Osteoblast (primary cell): ENCODE results near the gene ACAD8. TPM values are rescaled to one million over a fixed set of nuclear protein-coding genes. Genes with fewer than 3 reads are reported as not detected.

ENCODE experiments used
- DNase-seq: peaks from one replicate; pipeline ENCODE4 v3.0.0; 2011; ENCODE audit warnings: low spot score, mixed read lengths; ENCODE audit not compliant: insufficient read length; ENCODE audit errors: missing footprints
- H2AFZ ChIP-seq: 2 replicates; pipeline ENCODE4 v1.6.0; 2011; ENCODE audit warnings: mild to moderate bottlenecking, low read length
- H3K27ac ChIP-seq: 2 replicates; pipeline ENCODE4 v1.5.1; 2011; ENCODE audit warnings: mild to moderate bottlenecking, low read depth, low read length, moderate library complexity
- H3K27me3 ChIP-seq: 2 replicates; pipeline ENCODE4 v1.6.0; 2012; ENCODE audit warnings: mild to moderate bottlenecking, control low read depth, inconsistent platforms, low read length, moderate library complexity; ENCODE audit not compliant: insufficient read depth
- H3K36me3 ChIP-seq: 2 replicates; pipeline ENCODE4 v1.5.1; 2011; ENCODE audit warnings: mild to moderate bottlenecking, low read length, control low read depth, moderate library complexity; ENCODE audit not compliant: insufficient read depth
- H3K4me1 ChIP-seq: 2 replicates; pipeline ENCODE4 v1.5.1; 2011; ENCODE audit warnings: mild to moderate bottlenecking, low read length, control low read depth, moderate library complexity; ENCODE audit not compliant: insufficient read depth
- H3K4me2 ChIP-seq: 2 replicates; pipeline ENCODE4 v1.6.0; 2011; ENCODE audit warnings: mild to moderate bottlenecking, low read length; ENCODE audit not compliant: insufficient read depth
- H3K4me3 ChIP-seq: fragments of 200-600 bp; sonication (generic); 3 replicates; pipeline ENCODE4 v1.5.1; 2012; ENCODE audit warnings: mild to moderate bottlenecking, low read length, inconsistent platforms; ENCODE audit not compliant: insufficient read depth
- H3K79me2 ChIP-seq: 2 replicates; pipeline ENCODE4 v1.6.0; 2012; ENCODE audit warnings: mild to moderate bottlenecking, low read length, control low read depth, inconsistent platforms; ENCODE audit not compliant: insufficient read depth
- H3K9me3 ChIP-seq: 2 replicates; pipeline ENCODE4 v1.5.1; 2011; ENCODE audit warnings: low read depth, low read length, control low read depth
- H4K20me1 ChIP-seq: 2 replicates; pipeline ENCODE4 v1.6.0; 2012; ENCODE audit warnings: mild to moderate bottlenecking, low read length, control low read depth; ENCODE audit not compliant: insufficient read depth
- total RNA-seq: library from RNA; depleted of rRNA; stranded (reverse); fragments of >200 nt; gene quantifications from 2 replicates; pipeline ENCODE4 v1.2.3, GENCODE V29; 2012
- TF ChIP-seq, protein P1 (sequence below): IDR thresholded peaks from 2 replicates; pipeline ENCODE4 v1.5.1; 2011; ENCODE audit warnings: mild to moderate bottlenecking, low read depth, low read length, moderate library complexity; ENCODE audit errors: extremely low read depth

ACAD8 gene
- total RNA-seq, 1 donor = 17.7 TPM

DNA sequence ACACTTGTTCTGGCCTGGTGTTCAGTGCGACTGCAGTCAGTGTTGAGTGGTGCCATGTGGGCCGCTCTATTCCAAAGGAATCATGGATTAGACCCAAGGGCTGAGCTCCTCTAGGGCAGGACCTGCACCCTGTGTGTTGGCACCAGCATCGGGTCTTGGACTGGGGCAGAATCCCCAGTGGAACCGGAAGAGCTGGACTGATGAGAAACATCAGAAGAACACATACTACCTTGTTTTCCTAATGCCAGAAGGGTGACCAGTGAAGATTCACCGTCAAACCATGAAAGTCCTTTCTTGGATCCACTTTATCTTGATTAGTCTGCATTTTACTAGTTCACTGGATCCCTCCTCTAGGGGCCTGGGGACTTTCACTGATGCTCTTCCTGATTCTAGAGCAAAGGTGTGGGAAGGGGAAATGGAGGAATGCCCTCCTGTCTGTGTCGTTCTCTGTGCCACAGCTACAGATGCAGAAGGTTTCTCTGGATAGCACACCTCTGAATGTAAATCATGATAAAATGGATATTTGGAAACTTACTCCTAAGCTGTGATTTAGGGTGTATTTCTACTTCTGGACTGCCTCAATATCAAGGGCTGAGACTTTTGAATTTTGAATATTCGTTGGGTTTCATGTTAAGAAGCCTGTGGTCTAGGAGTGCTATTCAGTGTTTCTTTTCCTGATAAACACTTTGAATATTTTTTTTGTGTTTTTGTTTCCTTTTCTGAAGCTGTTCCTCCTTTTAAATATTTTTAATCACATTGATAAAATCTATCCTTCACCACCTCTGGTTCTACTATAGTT, 11.8 kb downstream of the ACAD8 start:
- peaks cover 11% of the 10 kb centered on the region for H3K4me1 ChIP-seq
- TF ChIP-seq, protein P1, sequence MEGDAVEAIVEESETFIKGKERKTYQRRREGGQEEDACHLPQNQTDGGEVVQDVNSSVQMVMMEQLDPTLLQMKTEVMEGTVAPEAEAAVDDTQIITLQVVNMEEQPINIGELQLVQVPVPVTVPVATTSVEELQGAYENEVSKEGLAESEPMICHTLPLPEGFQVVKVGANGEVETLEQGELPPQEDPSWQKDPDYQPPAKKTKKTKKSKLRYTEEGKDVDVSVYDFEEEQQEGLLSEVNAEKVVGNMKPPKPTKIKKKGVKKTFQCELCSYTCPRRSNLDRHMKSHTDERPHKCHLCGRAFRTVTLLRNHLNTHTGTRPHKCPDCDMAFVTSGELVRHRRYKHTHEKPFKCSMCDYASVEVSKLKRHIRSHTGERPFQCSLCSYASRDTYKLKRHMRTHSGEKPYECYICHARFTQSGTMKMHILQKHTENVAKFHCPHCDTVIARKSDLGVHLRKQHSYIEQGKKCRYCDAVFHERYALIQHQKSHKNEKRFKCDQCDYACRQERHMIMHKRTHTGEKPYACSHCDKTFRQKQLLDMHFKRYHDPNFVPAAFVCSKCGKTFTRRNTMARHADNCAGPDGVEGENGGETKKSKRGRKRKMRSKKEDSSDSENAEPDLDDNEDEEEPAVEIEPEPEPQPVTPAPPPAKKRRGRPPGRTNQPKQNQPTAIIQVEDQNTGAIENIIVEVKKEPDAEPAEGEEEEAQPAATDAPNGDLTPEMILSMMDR = no peak

DNA sequence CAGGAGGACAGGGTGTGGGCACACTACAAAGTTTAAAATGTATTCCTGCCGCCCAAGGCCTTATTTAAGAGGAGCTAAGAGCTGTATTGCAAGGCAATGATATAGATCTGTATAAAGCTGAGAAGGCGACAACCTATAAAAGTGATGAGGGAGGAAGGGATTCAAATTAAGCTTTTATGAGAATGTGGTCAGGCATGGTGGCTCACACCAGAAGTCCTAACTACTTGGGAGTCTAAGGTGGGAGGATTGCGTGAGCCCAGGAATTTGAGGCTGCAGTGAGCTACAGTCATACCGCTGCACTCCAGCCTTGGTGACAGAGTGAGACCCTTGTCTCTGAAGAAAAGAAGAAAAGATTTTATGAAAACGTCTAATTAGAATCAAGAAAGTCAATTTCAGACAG, 13.1 kb downstream of the ACAD8 start:
- H2AFZ ChIP-seq = no peak overlapping the region
- peaks cover 10% of the 10 kb centered on the region for H3K36me3 ChIP-seq
- peak overlapping the region; percentile 23 for H3K27ac ChIP-seq
- H3K27me3 ChIP-seq = peaks cover 3% of the 10 kb centered on the region
- H3K9me3 ChIP-seq = no peaks in the 10 kb centered on the region
- H3K4me3 ChIP-seq = peak overlapping the region; percentile 2
- H3K4me1 ChIP-seq = peaks cover 11% of the 10 kb centered on the region
- peak overlapping the region; percentile 70 for H3K4me2 ChIP-seq
- H4K20me1 ChIP-seq = no peaks in the 10 kb centered on the region
- H3K79me2 ChIP-seq = no peaks in the 10 kb centered on the region
- TF ChIP-seq, protein P1 = no peak
- no peak for DNase-seq

More for the DNA sequence above, 11.8 kb downstream of the ACAD8 start:
- Histone ChIP-seq H3K4me2 (no peak overlapping the region), H3K27ac (no peak overlapping the region), H3K4me3 (no peak overlapping the region), H2AFZ (no peak overlapping the region), H3K27me3 (peaks cover 3% of the 10 kb centered on the region), H3K9me3 (no peaks in the 10 kb centered on the region), H3K36me3 (peaks cover 15% of the 10 kb centered on the region), H3K79me2 (no peaks in the 10 kb centered on the region), H4K20me1 (no peaks in the 10 kb centered on the region)
- no peak for DNase-seq

DNA sequence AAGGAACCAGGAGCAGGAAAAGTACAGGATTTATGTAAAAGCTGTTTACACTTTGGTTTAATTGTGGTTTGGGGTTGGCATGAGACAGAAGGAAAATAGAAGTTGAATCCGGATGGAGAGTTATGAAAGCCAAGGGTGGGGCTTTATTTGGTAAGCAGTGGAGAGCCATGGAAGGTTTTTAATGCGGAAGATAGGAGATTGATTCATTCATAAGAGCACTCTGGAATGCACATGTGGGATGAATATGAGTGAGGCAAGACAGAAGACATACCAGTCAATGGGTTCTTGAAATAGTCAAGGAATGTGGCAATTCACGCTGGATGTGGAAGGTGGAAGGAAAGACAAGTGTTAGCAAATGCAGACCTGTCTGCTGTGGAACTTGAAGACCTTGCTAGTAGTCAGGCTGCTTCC, 13.5 kb downstream of the ACAD8 start:
- Histone ChIP-seq H3K27me3 (peaks cover 3% of the 10 kb centered on the region), H3K4me1 (peaks cover 11% of the 10 kb centered on the region), H3K9me3 (no peaks in the 10 kb centered on the region), H3K4me3 (peak overlapping the region; percentile 2), H3K27ac (peak overlapping the region; percentile 23), H2AFZ (no peak overlapping the region), H4K20me1 (no peaks in the 10 kb centered on the region), H3K36me3 (peaks cover 7% of the 10 kb centered on the region), H3K4me2 (peak overlapping the region; percentile 70), H3K79me2 (no peaks in the 10 kb centered on the region)
- peak; percentile 91 for DNase-seq
- TF ChIP-seq, protein P1 = no peak

DNA sequence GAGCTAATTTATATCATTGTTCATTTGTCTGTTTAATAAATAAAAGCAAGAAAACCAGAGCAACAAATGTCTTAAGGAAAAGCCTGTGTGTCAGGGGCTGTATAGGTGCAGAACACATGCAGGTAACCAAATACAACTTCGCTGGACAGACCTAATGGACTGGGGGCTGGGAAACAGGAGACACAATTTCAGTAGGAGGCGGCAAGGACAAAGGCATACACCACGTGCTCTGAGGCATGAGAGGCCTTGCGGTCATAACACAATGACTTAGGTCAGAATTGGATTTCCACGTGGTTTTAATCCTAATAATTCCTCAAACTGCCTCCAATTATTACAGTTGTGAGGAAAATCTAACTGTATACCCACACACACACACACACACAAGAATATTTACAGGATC, 14.1 kb downstream of the ACAD8 start:
- Histone ChIP-seq H3K27ac (no peak overlapping the region), H3K36me3 (peaks cover 5% of the 10 kb centered on the region), H3K4me3 (no peak overlapping the region), H2AFZ (no peak overlapping the region), H4K20me1 (no peaks in the 10 kb centered on the region), H3K4me2 (no peak overlapping the region), H3K27me3 (peaks cover 6% of the 10 kb centered on the region), H3K9me3 (no peaks in the 10 kb centered on the region), H3K79me2 (no peaks in the 10 kb centered on the region), H3K4me1 (peaks cover 11% of the 10 kb centered on the region)
- DNase-seq = no peak
- TF ChIP-seq, protein P1 = no peak
